ENCODE results near the gene CFAP119. TPM values are rescaled to one million over a fixed set of nuclear protein-coding genes. Genes with fewer than 3 reads are reported as not detected.

Gene CFAP119
- total RNA-seq: 1.5 and 2.5 TPM in 2 replicates

DNA sequence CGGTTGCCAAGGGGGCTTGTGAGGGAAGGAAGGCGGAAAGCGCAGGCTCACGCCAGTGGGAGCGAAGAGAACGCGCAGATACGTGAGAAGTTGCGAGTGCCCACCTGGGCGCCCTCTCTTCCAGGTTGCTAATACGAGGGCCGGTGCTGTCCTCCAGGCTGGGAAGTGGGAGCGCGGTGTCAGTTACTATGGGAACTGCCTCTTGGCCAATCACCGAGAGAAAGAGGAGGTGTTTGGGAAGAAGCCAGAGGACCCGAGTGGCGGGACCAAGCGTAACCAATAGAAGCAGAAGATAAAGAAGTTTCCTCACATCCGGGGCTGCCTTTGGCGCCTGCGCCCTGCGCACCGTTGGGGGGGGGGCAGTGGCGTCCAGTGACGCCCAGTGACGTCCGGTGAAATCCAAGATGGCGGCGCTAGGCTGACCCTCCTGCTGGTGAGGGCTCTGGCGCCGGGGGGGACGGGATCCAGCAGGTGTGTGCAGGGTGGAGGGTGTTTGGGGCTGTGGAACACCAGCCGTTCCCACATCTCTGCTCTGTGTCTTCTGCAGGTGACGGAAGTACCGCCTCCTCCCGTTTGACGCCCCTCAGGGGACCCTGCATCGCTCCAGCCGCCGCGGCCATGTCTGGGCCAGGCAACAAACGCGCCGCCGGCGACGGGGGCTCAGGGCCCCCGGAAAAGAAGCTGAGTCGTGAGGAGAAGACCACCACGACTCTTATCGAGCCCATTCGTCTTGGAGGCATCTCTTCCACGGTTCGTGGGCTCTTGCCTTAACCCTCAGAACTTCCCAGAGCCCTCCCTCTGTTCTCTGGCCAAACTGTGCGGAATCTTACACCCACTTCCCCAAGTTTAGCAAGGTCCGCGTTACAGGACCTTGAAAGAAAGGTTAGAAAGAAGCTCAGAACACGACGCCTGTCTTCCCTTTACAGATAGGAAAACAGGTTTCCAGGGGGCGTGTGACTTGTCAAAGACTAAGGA lies at the start of gene CFAP119, which contains the start of gene RNF40:
TSS of gene CFAP119 (minus strand) at position 135 of the 975 bp plus-strand sequence. CDS start 314 bp downstream, outside the sequence.
TSS of gene RNF40 (plus strand) at position 395 of the 975 bp plus-strand sequence. CDS start at position 619, 224 bp downstream.

GRCh38 chr16:30786936-30787612 lies 25.2 kb upstream of the CFAP119 start, which contains the start of gene ZNF629:
ZNF629 (minus strand) TSS chr16:30787205; CDS start chr16:30784482, 2,723 bp downstream.

GRCh38 chr16:30747799-30748633 lies 13.8 kb downstream of the CFAP119 start, which contains the start of gene PHKG2:
PHKG2 (plus strand) TSS chr16:30748425; CDS start chr16:30748821, 396 bp downstream.

Small RNA genes within 50 kb of the gene (small RNA-seq; reads per million reads assigned to genes)
- 537 reads per million, percentile 99 among the genes with 10 or more reads in this experiment for gene SNORA30

Other genes with a start within 250 kb of the CFAP119 start
- gene ZNF768, start 235.5 kb downstream of the CFAP119 start, total RNA-seq: 18.0 and 20.5 TPM in 2 replicates
- gene ZNF747, start 227.2 kb downstream of the CFAP119 start, total RNA-seq: 8.1 and 8.4 TPM in 2 replicates
- 4.8 and 7.6 TPM in 2 replicates for gene ZNF764, start 203.7 kb downstream of the CFAP119 start, total RNA-seq
- gene ZNF688, start 190.3 kb downstream of the CFAP119 start, total RNA-seq: 4.9 and 8.5 TPM in 2 replicates
- 9.4 and 11.4 TPM in 2 replicates for gene ZNF785, start 176.4 kb downstream of the CFAP119 start, total RNA-seq
- 5.1 and 5.5 TPM in 2 replicates for gene ZNF689, start 151.7 kb downstream of the CFAP119 start, total RNA-seq
- gene PRR14, start 111.1 kb downstream of the CFAP119 start, total RNA-seq: 5.9 and 7.8 TPM in 2 replicates
- gene FBRS, start 103.6 kb downstream of the CFAP119 start, total RNA-seq: 13.2 and 32.6 TPM in 2 replicates
- gene SRCAP, start 62.9 kb downstream of the CFAP119 start, total RNA-seq: 14.0 and 19.4 TPM in 2 replicates
- 18.0 and 20.5 TPM in 2 replicates for gene PHKG2, start 13.6 kb downstream of the CFAP119 start, total RNA-seq
- 63.6 and 90.5 TPM in 2 replicates for gene RNF40, start 260 bp upstream of the CFAP119 start, total RNA-seq
- gene ZNF629, start 25.1 kb upstream of the CFAP119 start, total RNA-seq: 13.6 and 14.1 TPM in 2 replicates
- 34.0 and 37.5 TPM in 2 replicates for gene BCL7C, start 132.0 kb upstream of the CFAP119 start, total RNA-seq
- 0.59 and 1.1 TPM in 2 replicates for gene CTF1, start 134.6 kb upstream of the CFAP119 start, total RNA-seq
- gene FBXL19, start 161.5 kb upstream of the CFAP119 start, total RNA-seq: 14.3 and 26.0 TPM in 2 replicates
- gene ORAI3, start 187.0 kb upstream of the CFAP119 start, total RNA-seq: 38.3 and 41.5 TPM in 2 replicates
- gene SETD1A, start 195.7 kb upstream of the CFAP119 start, total RNA-seq: 2.2 and 3.9 TPM in 2 replicates
- gene HSD3B7, start 223.1 kb upstream of the CFAP119 start, total RNA-seq: 100 and 164 TPM in 2 replicates
- gene STX1B, start 248.6 kb upstream of the CFAP119 start, total RNA-seq: 0.98 and 1.1 TPM in 2 replicates

Data from subcutaneous preadipocyte (primary cell).